SJCRH30 (cell line): ENCODE measurements around the gene MTUS2. TPM values are rescaled to one million over a fixed set of nuclear protein-coding genes. Genes with fewer than 3 reads are reported as not detected.
A peak's percentile ranks its signal among the peaks of the same experiment; 100 is the strongest.

Experiments
- DNase-seq, 2 experiments: peaks; one replicate each; pipeline ENCODE4 v3.0.0-alpha.2; 2015 to 2020
- H3K27ac ChIP-seq: fragments of 250-450 bp; sonication (Bioruptor Pico); 2 replicates; pipeline ENCODE4 v1.5.1; 2020; ENCODE audit warnings: mild to moderate bottlenecking, moderate library complexity
- H3K27me3 ChIP-seq: fragments of 250-450 bp; sonication (Bioruptor Pico); 2 replicates; pipeline ENCODE4 v1.5.1; 2020; ENCODE audit warnings: mild to moderate bottlenecking, moderate library complexity
- H3K36me3 ChIP-seq: fragments of 250-450 bp; sonication (Bioruptor Pico); 2 replicates; pipeline ENCODE4 v1.5.1; 2020; ENCODE audit warnings: mild to moderate bottlenecking, moderate library complexity
- H3K4me1 ChIP-seq: fragments of 250-450 bp; sonication (Bioruptor Pico); 2 replicates; pipeline ENCODE4 v1.5.1; 2020; ENCODE audit warnings: mild to moderate bottlenecking, moderate library complexity
- H3K4me3 ChIP-seq: fragments of 250-450 bp; sonication (Bioruptor Pico); 2 replicates; pipeline ENCODE4 v1.5.1; 2020; ENCODE audit warnings: mild to moderate bottlenecking, moderate library complexity
- H3K9me3 ChIP-seq: fragments of 250-450 bp; sonication (Bioruptor Pico); replicated peaks from 2 replicates; pipeline ENCODE4 v1.5.1; 2020; ENCODE audit warnings: mild to moderate bottlenecking, moderate library complexity
- total RNA-seq: library from RNA; depleted of rRNA; stranded (reverse); fragments of >200 nt; shearing (Covaris generic); gene quantifications from 2 replicates; pipeline ENCODE4 v1.2.3, GENCODE V29; 2014

MTUS2 gene
- total RNA-seq, 1 experiment from 2014 or later = 2.4 TPM

GRCh38 chr13:28872427-28873176 lies 52.5 kb downstream of the MTUS2 start:
- Histone ChIP-seq H3K27ac (no peak overlapping the region), H3K36me3 (no peaks in the 10 kb centered on the region), H3K4me1 (no peaks in the 10 kb centered on the region), H3K27me3 (peaks cover 3% of the 10 kb centered on the region; the same call in 1 of the 2 replicates), H3K9me3 (peaks cover 4% of the 10 kb centered on the region), H3K4me3 (no peak overlapping the region)
- no peak for DNase-seq

- H3K27me3 ChIP-seq = no peaks in the 10 kb centered on the region
These were observed 55.9 kb downstream of the MTUS2 start for GRCh38 chr13:28875846-28876615.

GRCh38 chr13:28877408-28877807 lies 57.3 kb downstream of the MTUS2 start:
- H3K27me3 ChIP-seq = no peaks in the 10 kb centered on the region
- DNase-seq = no peak
- no peak overlapping the region for H3K4me3 ChIP-seq
- peaks cover 4% of the 10 kb centered on the region; the same call in 1 of the 2 replicates for H3K9me3 ChIP-seq
- H3K27ac ChIP-seq = no peak overlapping the region
- no peaks in the 10 kb centered on the region for H3K4me1 ChIP-seq
- no peaks in the 10 kb centered on the region for H3K36me3 ChIP-seq

More at GRCh38 chr13:28875846-28876615, 55.9 kb downstream of the MTUS2 start:
- Histone ChIP-seq H3K4me3 (no peak overlapping the region), H3K27ac (no peak overlapping the region), H3K4me1 (no peaks in the 10 kb centered on the region), H3K9me3 (peaks cover 4% of the 10 kb centered on the region), H3K36me3 (no peaks in the 10 kb centered on the region)
- no peak for DNase-seq

- no peak overlapping the region for H3K4me3 ChIP-seq
- no peak for DNase-seq
These were observed 65.0 kb downstream of the MTUS2 start for GRCh38 chr13:28885181-28885580.

GRCh38 chr13:28889086-28889732 lies 69.1 kb downstream of the MTUS2 start:
- no peaks in the 10 kb centered on the region for H3K36me3 ChIP-seq
- H3K9me3 ChIP-seq = no peaks in the 10 kb centered on the region
- H3K27me3 ChIP-seq = no peaks in the 10 kb centered on the region; the same call in 1 of the 2 replicates
- H3K4me1 ChIP-seq = no peaks in the 10 kb centered on the region
- no peak overlapping the region for H3K4me3 ChIP-seq
- no peak for DNase-seq
- H3K27ac ChIP-seq = no peak overlapping the region

More at GRCh38 chr13:28885181-28885580, 65.0 kb downstream of the MTUS2 start:
- H3K27me3 ChIP-seq = no peaks in the 10 kb centered on the region
- no peaks in the 10 kb centered on the region for H3K9me3 ChIP-seq
- no peak overlapping the region for H3K27ac ChIP-seq
- H3K36me3 ChIP-seq = no peaks in the 10 kb centered on the region
- no peaks in the 10 kb centered on the region for H3K4me1 ChIP-seq

GRCh38 chr13:28890712-28891111 lies 70.6 kb downstream of the MTUS2 start:
- DNase-seq = no peak
- H3K27me3 ChIP-seq = no peaks in the 10 kb centered on the region; the same call in 1 of the 2 replicates
- no peak overlapping the region for H3K27ac ChIP-seq
- no peak overlapping the region for H3K4me3 ChIP-seq
- H3K9me3 ChIP-seq = no peaks in the 10 kb centered on the region
- no peaks in the 10 kb centered on the region for H3K4me1 ChIP-seq
- H3K36me3 ChIP-seq = no peaks in the 10 kb centered on the region

GRCh38 chr13:28918030-28918429 lies 97.9 kb downstream of the MTUS2 start:
- no peak overlapping the region for H3K4me3 ChIP-seq
- no peaks in the 10 kb centered on the region for H3K9me3 ChIP-seq
- no peak overlapping the region for H3K27ac ChIP-seq
- peaks cover 2% of the 10 kb centered on the region; the same call in 1 of the 2 replicates for H3K27me3 ChIP-seq
- H3K36me3 ChIP-seq = no peaks in the 10 kb centered on the region
- no peak for DNase-seq
- H3K4me1 ChIP-seq = no peaks in the 10 kb centered on the region

GRCh38 chr13:28922341-28922740 lies 102.2 kb downstream of the MTUS2 start:
- Histone ChIP-seq H3K4me1 (no peaks in the 10 kb centered on the region), H3K27me3 (peaks cover 9% of the 10 kb centered on the region; the same call in 1 of the 2 replicates), H3K27ac (no peak overlapping the region), H3K4me3 (no peak overlapping the region), H3K36me3 (no peaks in the 10 kb centered on the region), H3K9me3 (no peaks in the 10 kb centered on the region)
- no peak for DNase-seq

GRCh38 chr13:28935104-28935503 lies 115.0 kb downstream of the MTUS2 start:
- Histone ChIP-seq H3K4me3 (no peak overlapping the region), H3K9me3 (no peaks in the 10 kb centered on the region), H3K36me3 (no peaks in the 10 kb centered on the region), H3K27ac (no peak overlapping the region), H3K4me1 (no peaks in the 10 kb centered on the region), H3K27me3 (no peaks in the 10 kb centered on the region)
- DNase-seq = no peak

GRCh38 chr13:28942906-28943305 lies 122.8 kb downstream of the MTUS2 start:
- Histone ChIP-seq H3K9me3 (no peaks in the 10 kb centered on the region), H3K4me1 (no peaks in the 10 kb centered on the region), H3K27ac (no peak overlapping the region), H3K4me3 (no peak overlapping the region), H3K36me3 (no peaks in the 10 kb centered on the region), H3K27me3 (peaks cover 8% of the 10 kb centered on the region)
- no peak for DNase-seq

- no peak overlapping the region for H3K27ac ChIP-seq
- H3K9me3 ChIP-seq = no peaks in the 10 kb centered on the region
- DNase-seq = peak in 1 of 2 experiments; percentile 6
These were observed 133.7 kb downstream of the MTUS2 start for GRCh38 chr13:28953714-28954418.

GRCh38 chr13:28954419-28954725 lies 134.2 kb downstream of the MTUS2 start:
- no peaks in the 10 kb centered on the region for H3K36me3 ChIP-seq

More at GRCh38 chr13:28953714-28954418, 133.7 kb downstream of the MTUS2 start:
- no peak overlapping the region for H3K4me3 ChIP-seq
- H3K4me1 ChIP-seq = no peaks in the 10 kb centered on the region
- peaks cover 4% of the 10 kb centered on the region for H3K27me3 ChIP-seq
- H3K36me3 ChIP-seq = no peaks in the 10 kb centered on the region

GRCh38 chr13:28954810-28955209 lies 134.7 kb downstream of the MTUS2 start:
- no peaks in the 10 kb centered on the region for H3K9me3 ChIP-seq
- no peak overlapping the region for H3K27ac ChIP-seq
- no peak for DNase-seq
- no peaks in the 10 kb centered on the region for H3K36me3 ChIP-seq
- H3K27me3 ChIP-seq = peaks cover 4% of the 10 kb centered on the region; the same call in 1 of the 2 replicates
- no peak overlapping the region for H3K4me3 ChIP-seq
- no peaks in the 10 kb centered on the region for H3K4me1 ChIP-seq

More at GRCh38 chr13:28954419-28954725, 134.2 kb downstream of the MTUS2 start:
- Histone ChIP-seq H3K27ac (no peak overlapping the region), H3K27me3 (peaks cover 4% of the 10 kb centered on the region; the same call in 1 of the 2 replicates), H3K4me1 (no peaks in the 10 kb centered on the region), H3K9me3 (no peaks in the 10 kb centered on the region), H3K4me3 (no peak overlapping the region)
- no peak for DNase-seq

- Histone ChIP-seq H3K27me3 (peaks cover 4% of the 10 kb centered on the region; the same call in 1 of the 2 replicates), H3K4me1 (no peaks in the 10 kb centered on the region)
- DNase-seq = no peak
These were observed 135.3 kb downstream of the MTUS2 start for GRCh38 chr13:28955264-28955966.

More at GRCh38 chr13:28955264-28955966, 135.3 kb downstream of the MTUS2 start:
- no peaks in the 10 kb centered on the region for H3K36me3 ChIP-seq
- no peak overlapping the region for H3K27ac ChIP-seq
- no peaks in the 10 kb centered on the region for H3K9me3 ChIP-seq
- H3K4me3 ChIP-seq = no peak overlapping the region
